Central memory CD4-positive, alpha-beta T cell (primary cell): ENCODE data around the gene MRTFA.

Source experiments
- DNase-seq: peaks from one replicate; pipeline ENCODE4 v3.0.0; 2022

MRTFA gene

GRCh38 chr22:40376149-40376548, 260.4 kb downstream of the MRTFA start:
- DNase-seq, result no peak

- no peak for DNase-seq
Observed at GRCh38 chr22:40374567-40374966, 262.0 kb downstream of the MRTFA start.

GRCh38 chr22:40368836-40369235, 267.7 kb downstream of the MRTFA start:
- no peak for DNase-seq

GRCh38 chr22:40368016-40368415, 268.5 kb downstream of the MRTFA start:
- DNase-seq, result no peak

- DNase-seq, result no peak
Observed at GRCh38 chr22:40367342-40367741, 269.2 kb downstream of the MRTFA start.

GRCh38 chr22:40366068-40366467, 270.5 kb downstream of the MRTFA start:
- no peak for DNase-seq

GRCh38 chr22:40364431-40364830, 272.1 kb downstream of the MRTFA start:
- DNase-seq, result no peak

- no peak for DNase-seq
Observed at GRCh38 chr22:40363059-40363458, 273.5 kb downstream of the MRTFA start.

- DNase-seq, result no peak
Observed at GRCh38 chr22:40361100-40361499, 275.4 kb downstream of the MRTFA start.
